SK-N-MC (cell line): ENCODE results near the gene WDR64.

Experiments used
- EZH2 ChIP-seq: fragments of 200-600 bp; sonication (generic); IDR thresholded peaks from one replicate; pipeline ENCODE4 v1.6.1; 2017; ENCODE audit warnings: antibody characterized with exemption
- FOXP2 ChIP-seq: optimal IDR thresholded peaks from 2 replicates; pipeline ENCODE3; 2011; ENCODE audit warnings: mild to moderate bottlenecking, moderate library complexity; ENCODE audit not compliant: insufficient read depth; ENCODE audit errors: extremely low read length, control extremely low read depth
- POLR2AphosphoS5 ChIP-seq: IDR thresholded peaks from 2 replicates; pipeline ENCODE4 v1.6.1; 2012; ENCODE audit warnings: mild to moderate bottlenecking, low read depth, low read length, borderline replicate concordance

GRCh38 chr1:241810769-241811405, 158.8 kb downstream of the WDR64 start:
- TF ChIP-seq EZH2: no peak
- TF ChIP-seq FOXP2: no peak
- no peak for TF ChIP-seq POLR2AphosphoS5
